ENCODE data around the gene ARL2. TPM values are rescaled to one million over a fixed set of nuclear protein-coding genes. Genes with fewer than 3 reads are reported as not detected.

The ARL2 gene
- 71.0 and 76.1 TPM in 2 replicates for total RNA-seq

GRCh38 chr11:65013888-65014725, at the start of gene ARL2:
Gene ARL2, plus strand, starts transcription at chr11:65014160. Its CDS starts 48 bp downstream, at chr11:65014208.
- H3K4me3 ChIP-seq (ENCODE audit: low read depth, low read length), result peak within 1 kb of the TSS; percentile 57
- no peaks in the 10 kb centered on the region for H3K27me3 ChIP-seq (ENCODE audit: control insufficient read depth, insufficient read depth, low read length)
- TF ChIP-seq, protein P1, sequence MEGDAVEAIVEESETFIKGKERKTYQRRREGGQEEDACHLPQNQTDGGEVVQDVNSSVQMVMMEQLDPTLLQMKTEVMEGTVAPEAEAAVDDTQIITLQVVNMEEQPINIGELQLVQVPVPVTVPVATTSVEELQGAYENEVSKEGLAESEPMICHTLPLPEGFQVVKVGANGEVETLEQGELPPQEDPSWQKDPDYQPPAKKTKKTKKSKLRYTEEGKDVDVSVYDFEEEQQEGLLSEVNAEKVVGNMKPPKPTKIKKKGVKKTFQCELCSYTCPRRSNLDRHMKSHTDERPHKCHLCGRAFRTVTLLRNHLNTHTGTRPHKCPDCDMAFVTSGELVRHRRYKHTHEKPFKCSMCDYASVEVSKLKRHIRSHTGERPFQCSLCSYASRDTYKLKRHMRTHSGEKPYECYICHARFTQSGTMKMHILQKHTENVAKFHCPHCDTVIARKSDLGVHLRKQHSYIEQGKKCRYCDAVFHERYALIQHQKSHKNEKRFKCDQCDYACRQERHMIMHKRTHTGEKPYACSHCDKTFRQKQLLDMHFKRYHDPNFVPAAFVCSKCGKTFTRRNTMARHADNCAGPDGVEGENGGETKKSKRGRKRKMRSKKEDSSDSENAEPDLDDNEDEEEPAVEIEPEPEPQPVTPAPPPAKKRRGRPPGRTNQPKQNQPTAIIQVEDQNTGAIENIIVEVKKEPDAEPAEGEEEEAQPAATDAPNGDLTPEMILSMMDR (IDR thresholded peaks at IDR 0.05; ENCODE audit: insufficient read depth, low read length, severe bottlenecking), result peak; percentile 80
- DNase-seq (ENCODE audit: low read depth) (peak; percentile 66), FAIRE-seq (no peak)
- H3K36me3 ChIP-seq (ENCODE audit: control insufficient read depth, insufficient read depth, low read length), result no peaks in the 10 kb centered on the region

- TF ChIP-seq, protein P1 (IDR thresholded peaks at IDR 0.05; ENCODE audit: insufficient read depth, low read length, severe bottlenecking), result no peak
- FAIRE-seq, result no peak
- DNase-seq (ENCODE audit: low read depth), result no peak
- Histone ChIP-seq H3K36me3 (ENCODE audit: control insufficient read depth, insufficient read depth, low read length) (no peaks in the 10 kb centered on the region), H3K4me3 (ENCODE audit: low read depth, low read length) (no peak overlapping the region), H3K27me3 (ENCODE audit: control insufficient read depth, insufficient read depth, low read length) (no peaks in the 10 kb centered on the region)
Measured at GRCh38 chr11:64967375-64967774, 46.6 kb upstream of the ARL2 start.

DNA sequence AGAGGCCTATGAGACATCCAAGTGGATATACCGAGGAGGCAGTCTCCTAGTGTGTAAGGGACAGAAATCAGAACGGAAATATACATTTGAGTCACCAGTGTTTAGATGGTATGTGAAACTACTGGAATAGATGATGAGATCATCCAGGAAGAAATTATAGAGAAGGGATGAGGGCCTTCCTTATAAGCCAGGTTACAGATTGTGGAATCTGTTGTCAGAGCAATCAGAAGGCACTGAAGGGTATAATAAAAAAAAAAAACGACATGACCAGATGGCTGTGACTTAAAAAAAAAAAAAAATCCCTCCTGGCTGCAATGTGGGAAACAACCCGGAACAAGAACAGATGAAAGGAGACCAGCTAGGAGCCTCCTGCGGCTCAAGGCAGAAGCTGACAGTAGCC, 44.8 kb upstream of the ARL2 start:
- Histone ChIP-seq H3K27me3 (ENCODE audit: control insufficient read depth, insufficient read depth, low read length) (no peaks in the 10 kb centered on the region), H3K36me3 (ENCODE audit: control insufficient read depth, insufficient read depth, low read length) (no peaks in the 10 kb centered on the region), H3K4me3 (ENCODE audit: low read depth, low read length) (no peak overlapping the region)
- DNase-seq (ENCODE audit: low read depth) (peak; percentile 97), FAIRE-seq (no peak)
- TF ChIP-seq, protein P1 (IDR thresholded peaks at IDR 0.05; ENCODE audit: insufficient read depth, low read length, severe bottlenecking), result no peak

DNA sequence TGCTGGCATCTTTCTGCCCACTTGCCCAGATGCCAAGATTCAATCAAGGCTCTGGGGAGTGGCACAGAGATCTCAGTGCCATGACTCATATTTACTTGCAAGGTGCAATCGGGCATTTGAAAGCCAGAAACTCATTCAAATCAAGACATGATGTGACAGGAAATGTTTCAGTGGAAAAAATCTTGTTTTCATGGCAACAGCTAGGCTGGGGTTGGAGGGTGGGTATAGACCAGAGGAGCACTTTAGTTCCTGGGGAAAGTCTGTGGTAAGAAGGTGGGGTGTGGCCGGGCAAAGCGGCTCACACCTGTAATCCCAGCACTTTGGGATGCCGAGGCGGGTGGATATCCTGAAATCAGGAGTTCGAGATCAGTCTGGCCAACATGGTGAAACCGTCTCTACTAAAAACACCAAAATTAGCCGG, 43.2 kb upstream of the ARL2 start:
- TF ChIP-seq, protein P1 (IDR thresholded peaks at IDR 0.05; ENCODE audit: insufficient read depth, low read length, severe bottlenecking), result no peak
- DNase-seq (ENCODE audit: low read depth) (peak; percentile 100), FAIRE-seq (peak; percentile 40)
- Histone ChIP-seq H3K4me3 (ENCODE audit: low read depth, low read length) (no peak overlapping the region), H3K27me3 (ENCODE audit: control insufficient read depth, insufficient read depth, low read length) (no peaks in the 10 kb centered on the region), H3K36me3 (ENCODE audit: control insufficient read depth, insufficient read depth, low read length) (no peaks in the 10 kb centered on the region)

DNA sequence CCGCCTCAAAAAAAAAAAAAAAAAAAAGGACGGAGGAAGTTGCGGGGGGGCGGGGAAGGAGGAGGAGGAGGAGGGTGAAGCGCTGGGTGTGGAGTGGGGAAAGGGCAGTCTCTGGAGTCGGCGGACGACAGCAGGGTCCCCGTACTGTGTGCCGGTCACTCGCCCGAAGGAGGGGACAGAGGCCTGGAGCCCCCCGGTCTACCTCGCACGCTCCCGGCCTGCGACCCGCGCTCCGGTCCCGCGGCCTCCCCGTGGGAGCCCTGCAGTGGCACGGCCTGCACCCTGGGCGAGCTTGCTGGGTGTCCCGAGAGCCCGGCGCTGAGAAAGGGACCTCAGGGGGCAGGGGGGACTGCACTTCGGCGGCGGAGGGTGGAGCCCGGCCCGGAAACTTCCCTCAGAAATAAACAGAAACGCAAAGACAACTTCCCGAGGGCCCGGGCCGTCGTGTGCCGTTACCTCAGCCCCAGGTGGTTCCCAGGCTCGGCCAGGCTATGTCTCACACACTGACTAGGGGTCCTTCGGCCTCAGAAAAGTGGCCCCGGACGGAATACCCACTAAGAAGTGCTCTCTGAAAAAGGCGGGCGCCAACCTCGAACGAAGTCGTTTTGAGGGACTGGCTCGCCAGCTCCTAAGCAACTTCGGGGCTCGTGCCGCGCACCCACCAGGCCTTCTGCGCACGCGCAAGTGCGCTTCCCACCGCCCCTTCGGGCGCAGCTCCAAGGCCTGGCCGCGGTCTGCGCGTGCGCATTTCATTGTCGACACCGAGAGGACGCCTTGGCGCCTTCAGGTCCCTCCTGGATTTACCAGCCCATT, 42.3 kb upstream of the ARL2 start, which contains the start of gene MAJIN:
MAJIN (minus strand) TSS at position 688 of the 813 bp plus-strand sequence. CDS start 12,703 bp downstream, outside the sequence.
- peak; percentile 37 for DNase-seq (ENCODE audit: low read depth)

More for the DNA sequence above, 42.3 kb upstream of the ARL2 start, which contains the start of gene MAJIN:
- no peaks in the 10 kb centered on the region for H3K36me3 ChIP-seq (ENCODE audit: control insufficient read depth, insufficient read depth, low read length)
- H3K27me3 ChIP-seq (ENCODE audit: control insufficient read depth, insufficient read depth, low read length), result no peaks in the 10 kb centered on the region
- H3K4me3 ChIP-seq (ENCODE audit: low read depth, low read length), result peak within 1 kb of the TSS; percentile 12
- no peak for FAIRE-seq
- TF ChIP-seq, protein P1 (IDR thresholded peaks at IDR 0.05; ENCODE audit: insufficient read depth, low read length, severe bottlenecking), result no peak

Data from bronchial epithelial cell (primary cell).